ENCODE data around the gene DTNBP1. TPM values are rescaled to one million over a fixed set of nuclear protein-coding genes. Genes with fewer than 3 reads are reported as not detected.

The DTNBP1 gene
- total and polyA plus RNA-seq, 2 of the 8 experiments (the other 6 are each of a cell fraction or from before 2014, with no cell fraction given) = 13.5 to 22.1 TPM

- H3K56ac ChIP-seq (replicated peaks; ENCODE audit: insufficient read length, low read depth, low read length) = no peak overlapping the region
- H2BK20ac ChIP-seq (ENCODE audit: low read length) = no peak overlapping the region
- peaks cover 0 to 8% (median 3%) of the 10 kb centered on the region in 4 experiments; a peak in 4 of 7 replicates for H3K4me1 ChIP-seq (replicated peaks in 1 of 4; ENCODE audit: control insufficient read depth in 3 of 4, insufficient read depth in 4 of 4, low read length in 3 of 4)
- no peak overlapping the region for H3K4me2 ChIP-seq (ENCODE audit: insufficient read depth in 1 of 2, low read depth in 2 of 2, low read length in 2 of 2)
- FAIRE-seq (no peak), DNase-seq (ENCODE audit: low read depth in 1 of 2, low spot score in 2 of 2) (no peak)
- no peak overlapping the region for H2BK120ac ChIP-seq (replicated peaks; ENCODE audit: low read depth, low read length)
- H2AK5ac ChIP-seq (ENCODE audit: low read depth, low read length) = no peak overlapping the region
- no peak overlapping the region for H3K4ac ChIP-seq (replicated peaks; ENCODE audit: insufficient read length, low read depth, low read length)
- H3K23me2 ChIP-seq (ENCODE audit: low read depth, low read length) = no peaks in the 10 kb centered on the region; the same call in 1 of the 2 replicates
- H4K8ac ChIP-seq (ENCODE audit: extremely low read depth, insufficient read depth, low read length) = no peak overlapping the region
- no peak overlapping the region for H3K27ac ChIP-seq (ENCODE audit: low read depth, low read length)
- no peak overlapping the region for H3K9ac ChIP-seq (replicated peaks in 1 of 4; ENCODE audit: extremely low read depth in 1 of 4, low read depth in 3 of 4, low read length in 3 of 4)
- H4K91ac ChIP-seq (replicated peaks; ENCODE audit: insufficient read length, low read length) = no peak overlapping the region
- H4K20me1 ChIP-seq (replicated peaks in 1 of 2; ENCODE audit: control insufficient read depth in 1 of 2, insufficient read depth in 2 of 2, low read length in 2 of 2) = no peaks in the 10 kb centered on the region
- H2BK15ac ChIP-seq (ENCODE audit: low read length) = no peak overlapping the region
- no peaks in the 10 kb centered on the region for H3K79me1 ChIP-seq (ENCODE audit: low read depth, low read length)
- H2AFZ ChIP-seq (ENCODE audit: low read length) = no peak overlapping the region
- no peak overlapping the region for H2BK12ac ChIP-seq (ENCODE audit: low read depth, low read length)
- TF ChIP-seq CBX5 (IDR thresholded peaks at IDR 0.05; ENCODE audit: low read depth, low read length) (no peak), RAD21 (IDR thresholded peaks at IDR 0.05 in 1 of 2, conservative IDR thresholded peaks at IDR 0.05 in 1 of 2; ENCODE audit: low read depth in 2 of 2, low read length in 2 of 2) (no peak), CHD2 (IDR thresholded peaks at IDR 0.05; ENCODE audit: low read length) (no peak), MAX (IDR thresholded peaks at IDR 0.05) (no peak)
- no peak overlapping the region for H3K4me3 ChIP-seq (ENCODE audit: extremely low read depth in 1 of 4, insufficient read depth in 2 of 4, low read depth in 3 of 4, low read length in 4 of 4)
- H2BK5ac ChIP-seq (ENCODE audit: low read depth, low read length) = no peak overlapping the region
- H3K9me3 ChIP-seq (ENCODE audit: insufficient read depth in 2 of 2, low read depth in 1 of 2, low read length in 1 of 2) = no peaks in the 10 kb centered on the region
- CTCF ChIA-PET (ENCODE audit: partially characterized antibody) = no interaction called here
- no peaks in the 10 kb centered on the region for H3K79me2 ChIP-seq (ENCODE audit: control insufficient read depth in 1 of 2, insufficient read depth in 2 of 2, low read length in 2 of 2)
- POLR2A ChIA-PET (ENCODE audit: partially characterized antibody) = interaction anchor here (0.6 to 1.0 kb wide), 3 partner anchors 11 to 245 kb away, joined by 3 to 4 read pairs (median 3); partner anchors contain the start of gene DTNBP1
- no peak overlapping the region for H3K14ac ChIP-seq (ENCODE audit: insufficient read length)
- WGBS, 2 experiments (ENCODE audit: extremely low coverage in 1 of 2, insufficient coverage in 1 of 2, insufficient read length in 1 of 2, insufficient replicate concordance in 2 of 2, low coverage in 1 of 2, low lambda C conversion rate in 2 of 2, missing lambda C conversion rate in 1 of 2) = 95% methylated on average over 3 of the region's 3 CpGs; no CpG with 5 or more reads in 1 of the 2 experiments
- no peak overlapping the region for H3K23ac ChIP-seq (ENCODE audit: insufficient read length)
- H4K5ac ChIP-seq (ENCODE audit: insufficient read length, low read depth, low read length) = no peak overlapping the region
- H3K18ac ChIP-seq (ENCODE audit: extremely low read depth, low read length) = no peak overlapping the region
- no peaks in the 10 kb centered on the region for H3K36me3 ChIP-seq (ENCODE audit: control insufficient read depth in 2 of 4, insufficient read depth in 4 of 4, low read length in 3 of 4)
- no peaks in the 10 kb centered on the region for H3K27me3 ChIP-seq (replicated peaks in 1 of 4; ENCODE audit: control insufficient read depth in 3 of 4, extremely low read depth in 1 of 4, insufficient read depth in 3 of 4, low read length in 3 of 4)
Measured at GRCh38 chr6:15673666-15674065, 10.8 kb upstream of the DTNBP1 start.
